Measurements from ENCODE around the gene ACTL9. TPM values are rescaled to one million over a fixed set of nuclear protein-coding genes. Genes with fewer than 3 reads are reported as not detected.

ACTL9 gene
- total RNA-seq, 1 donor from 2014 or later: not detected

GRCh38 chr19:8695911-8696310 lies 2.7 kb downstream of the ACTL9 start:
- DNase-seq (ENCODE audit: low spot score, unreplicated experiment): no peak
- H3K4me3 Mint-ChIP-seq (ENCODE audit: low read depth): no peak overlapping the region
- H3K27ac Mint-ChIP-seq: no peak overlapping the region
- H3K27me3 Mint-ChIP-seq: peaks cover 39% of the 10 kb centered on the region
- no peak for TF ChIP-seq CTCF (IDR thresholded peaks at IDR 0.05; ENCODE audit: unreplicated experiment)
- no peaks in the 10 kb centered on the region for H3K36me3 Mint-ChIP-seq (ENCODE audit: insufficient read depth)
- no peaks in the 10 kb centered on the region for H3K4me1 Mint-ChIP-seq (ENCODE audit: low read depth)
- no peaks in the 10 kb centered on the region for H3K9me3 Mint-ChIP-seq (ENCODE audit: low read depth)

GRCh38 chr19:8695501-8695900 lies 3.1 kb downstream of the ACTL9 start:
- peaks cover 41% of the 10 kb centered on the region for H3K27me3 Mint-ChIP-seq
- no peak for TF ChIP-seq CTCF (IDR thresholded peaks at IDR 0.05; ENCODE audit: unreplicated experiment)
- no peak for DNase-seq (ENCODE audit: low spot score, unreplicated experiment)
- H3K27ac Mint-ChIP-seq: no peak overlapping the region
- no peaks in the 10 kb centered on the region for H3K36me3 Mint-ChIP-seq (ENCODE audit: insufficient read depth)
- H3K4me3 Mint-ChIP-seq (ENCODE audit: low read depth): no peak overlapping the region
- H3K4me1 Mint-ChIP-seq (ENCODE audit: low read depth): no peaks in the 10 kb centered on the region
- H3K9me3 Mint-ChIP-seq (ENCODE audit: low read depth): no peaks in the 10 kb centered on the region

- peaks cover 33% of the 10 kb centered on the region for H3K27me3 Mint-ChIP-seq
- H3K4me3 Mint-ChIP-seq (ENCODE audit: low read depth): no peak overlapping the region
- no peak for DNase-seq (ENCODE audit: low spot score, unreplicated experiment)
- TF ChIP-seq CTCF (IDR thresholded peaks at IDR 0.05; ENCODE audit: unreplicated experiment): no peak
- H3K27ac Mint-ChIP-seq: no peak overlapping the region
- no peaks in the 10 kb centered on the region for H3K4me1 Mint-ChIP-seq (ENCODE audit: low read depth)
- H3K9me3 Mint-ChIP-seq (ENCODE audit: low read depth): peaks cover 6% of the 10 kb centered on the region
- H3K36me3 Mint-ChIP-seq (ENCODE audit: insufficient read depth): no peaks in the 10 kb centered on the region
These were observed 7.6 kb downstream of the ACTL9 start for GRCh38 chr19:8690753-8691539.

- no peak for TF ChIP-seq CTCF (IDR thresholded peaks at IDR 0.05; ENCODE audit: unreplicated experiment)
- H3K36me3 Mint-ChIP-seq (ENCODE audit: insufficient read depth): no peaks in the 10 kb centered on the region
- H3K4me1 Mint-ChIP-seq (ENCODE audit: low read depth): no peaks in the 10 kb centered on the region
- peaks cover 6% of the 10 kb centered on the region for H3K9me3 Mint-ChIP-seq (ENCODE audit: low read depth)
- H3K27me3 Mint-ChIP-seq: peaks cover 25% of the 10 kb centered on the region
- no peak for DNase-seq (ENCODE audit: low spot score, unreplicated experiment)
- no peak overlapping the region for H3K27ac Mint-ChIP-seq
- no peak overlapping the region for H3K4me3 Mint-ChIP-seq (ENCODE audit: low read depth)
These were observed 9.7 kb downstream of the ACTL9 start for GRCh38 chr19:8688930-8689329.

GRCh38 chr19:8686549-8686948 lies 12.0 kb downstream of the ACTL9 start:
- Mint-ChIP-seq H3K9me3 (ENCODE audit: low read depth) (peaks cover 6% of the 10 kb centered on the region), H3K27ac (no peak overlapping the region), H3K27me3 (peaks cover 8% of the 10 kb centered on the region), H3K4me1 (ENCODE audit: low read depth) (no peaks in the 10 kb centered on the region), H3K4me3 (ENCODE audit: low read depth) (no peak overlapping the region), H3K36me3 (ENCODE audit: insufficient read depth) (no peaks in the 10 kb centered on the region)
- no peak for DNase-seq (ENCODE audit: low spot score, unreplicated experiment)
- no peak for TF ChIP-seq CTCF (IDR thresholded peaks at IDR 0.05; ENCODE audit: unreplicated experiment)
